Measurements from ENCODE around the gene DUS4L.

The DUS4L gene

DNA sequence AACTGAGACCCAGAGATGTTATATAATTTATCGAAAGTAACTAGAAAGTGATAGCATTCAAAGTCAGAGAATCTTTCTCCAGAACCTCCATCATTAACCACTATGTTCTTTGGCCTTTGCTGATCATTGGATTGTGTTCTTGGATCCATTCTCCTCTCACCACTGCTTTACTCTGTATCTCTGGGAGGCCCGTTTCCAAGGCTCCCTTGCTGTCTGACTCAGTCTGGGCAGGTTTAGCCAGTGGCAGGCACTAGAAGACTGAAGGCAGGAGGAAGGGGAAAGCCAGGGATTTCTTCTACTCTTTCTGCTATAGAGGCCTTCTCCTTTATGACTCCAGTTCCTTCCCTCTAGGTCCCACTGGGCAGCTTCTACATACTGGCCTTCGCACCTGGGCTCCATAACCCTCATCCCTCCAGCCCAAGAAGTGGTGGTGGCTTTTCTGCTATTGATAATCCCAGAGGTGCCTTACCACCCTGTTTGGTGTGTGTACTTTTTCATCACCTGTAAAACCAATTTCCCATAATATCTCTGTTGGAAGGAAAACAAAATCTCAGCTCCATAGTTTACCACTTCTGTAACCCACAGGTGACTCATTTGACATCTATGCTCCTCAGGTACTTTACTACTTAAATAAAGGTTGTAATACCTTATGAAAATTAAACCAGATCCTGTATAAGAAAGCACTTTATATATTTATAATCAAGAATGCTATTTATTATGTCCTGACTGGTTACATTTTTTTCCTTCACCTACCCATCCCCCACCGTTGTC is 52.3 kb downstream of the DUS4L start:
- DNase-seq, result no peak

GRCh38 chr7:107622429-107622828 is 58.7 kb downstream of the DUS4L start:
- no peak for DNase-seq

DNA sequence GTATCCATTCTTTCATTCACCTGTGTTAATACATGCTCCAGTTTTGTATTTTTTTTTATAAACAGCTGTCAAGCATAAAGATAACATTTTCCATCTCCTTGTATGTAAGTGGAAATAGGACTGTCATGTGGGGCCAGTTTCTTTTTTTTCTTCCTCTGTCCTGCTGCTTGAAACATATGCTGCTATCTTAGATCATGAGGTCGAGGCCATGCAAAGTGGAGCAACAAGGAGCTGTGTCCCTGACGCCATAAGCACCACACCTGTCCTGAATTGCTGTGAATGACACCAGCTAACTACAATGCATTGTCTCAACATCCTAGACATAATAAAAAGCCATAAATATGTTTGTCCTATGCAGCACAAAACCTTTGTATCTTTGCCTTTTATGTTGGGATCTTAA is 59.1 kb downstream of the DUS4L start:
- no peak for DNase-seq

DNA sequence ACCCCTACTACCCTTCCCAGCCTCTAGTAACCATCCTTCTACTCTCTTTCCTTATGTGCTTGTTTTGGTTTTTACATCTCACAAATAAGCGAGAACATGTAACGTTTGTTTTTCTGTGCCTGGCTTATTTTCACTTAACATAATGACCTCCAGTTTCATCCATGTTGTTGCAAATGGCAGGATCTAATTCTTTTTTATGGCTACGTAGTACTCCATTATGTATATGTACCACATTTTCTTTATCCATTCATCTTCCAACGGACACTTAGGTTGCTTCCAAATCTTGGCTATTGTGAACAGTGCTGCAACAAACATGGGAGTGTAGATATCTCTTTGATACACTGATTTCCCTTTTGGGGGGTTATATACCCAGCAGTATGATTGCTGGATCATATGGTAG is 63.2 kb downstream of the DUS4L start:
- no peak for DNase-seq
